Measurements from ENCODE around the gene DNAH11. TPM values are rescaled to one million over a fixed set of nuclear protein-coding genes. Genes with fewer than 3 reads are reported as not detected.
A peak's percentile ranks its signal among the peaks of the same experiment; 100 is the strongest.

Gene DNAH11
- total and polyA plus RNA-seq, 2 donors (not counting 1 experiment from before 2014, with no cell fraction given) = 0.33 to 0.34 TPM

DNA sequence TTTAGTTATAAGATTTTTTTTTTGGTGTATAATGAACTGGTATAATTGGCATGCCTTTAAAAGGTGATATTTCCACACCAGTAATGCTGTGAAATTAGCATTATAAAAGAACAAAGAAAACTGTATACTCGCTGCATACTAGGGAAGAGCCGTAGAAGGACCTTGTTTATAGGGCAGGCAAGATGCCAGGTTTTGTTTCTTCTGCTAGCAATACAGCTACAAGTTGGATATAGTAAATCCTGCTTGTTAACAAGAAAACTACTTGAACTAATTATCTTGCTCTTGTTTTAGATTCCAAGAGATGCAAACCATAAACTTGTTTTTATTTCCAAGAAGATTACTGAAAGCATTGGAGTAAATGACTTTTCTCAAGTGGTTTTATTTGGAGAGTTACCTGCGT, 1.9 kb downstream of the DNAH11 start:
- peaks cover 2% of the 10 kb centered on the region for H3K27me3 ChIP-seq (ENCODE audit: control insufficient read depth, insufficient read depth, low read length)
- TF ChIP-seq EZH2 (IDR thresholded peaks at IDR 0.05; ENCODE audit: low read length, missing control alignments) = no peak
- TF ChIP-seq, protein P1, sequence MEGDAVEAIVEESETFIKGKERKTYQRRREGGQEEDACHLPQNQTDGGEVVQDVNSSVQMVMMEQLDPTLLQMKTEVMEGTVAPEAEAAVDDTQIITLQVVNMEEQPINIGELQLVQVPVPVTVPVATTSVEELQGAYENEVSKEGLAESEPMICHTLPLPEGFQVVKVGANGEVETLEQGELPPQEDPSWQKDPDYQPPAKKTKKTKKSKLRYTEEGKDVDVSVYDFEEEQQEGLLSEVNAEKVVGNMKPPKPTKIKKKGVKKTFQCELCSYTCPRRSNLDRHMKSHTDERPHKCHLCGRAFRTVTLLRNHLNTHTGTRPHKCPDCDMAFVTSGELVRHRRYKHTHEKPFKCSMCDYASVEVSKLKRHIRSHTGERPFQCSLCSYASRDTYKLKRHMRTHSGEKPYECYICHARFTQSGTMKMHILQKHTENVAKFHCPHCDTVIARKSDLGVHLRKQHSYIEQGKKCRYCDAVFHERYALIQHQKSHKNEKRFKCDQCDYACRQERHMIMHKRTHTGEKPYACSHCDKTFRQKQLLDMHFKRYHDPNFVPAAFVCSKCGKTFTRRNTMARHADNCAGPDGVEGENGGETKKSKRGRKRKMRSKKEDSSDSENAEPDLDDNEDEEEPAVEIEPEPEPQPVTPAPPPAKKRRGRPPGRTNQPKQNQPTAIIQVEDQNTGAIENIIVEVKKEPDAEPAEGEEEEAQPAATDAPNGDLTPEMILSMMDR (conservative IDR thresholded peaks at IDR 0.05 in 1 of 2, IDR thresholded peaks at IDR 0.05 in 1 of 2; ENCODE audit: low read depth in 1 of 2, low read length in 2 of 2) = no peak
- no peaks in the 10 kb centered on the region for H4K20me1 ChIP-seq (ENCODE audit: control insufficient read depth, extremely low read depth, insufficient read depth, low read length)
- no peak overlapping the region for H3K27ac ChIP-seq (ENCODE audit: insufficient read depth, low read length)
- no peaks in the 10 kb centered on the region for H3K79me2 ChIP-seq (ENCODE audit: control insufficient read depth, insufficient read depth, low read length)
- H3K9ac ChIP-seq (ENCODE audit: insufficient read depth, low read length) = no peak overlapping the region
- no peak overlapping the region for H3K4me2 ChIP-seq (ENCODE audit: extremely low read depth, insufficient read depth, low read length)
- peaks cover 2% of the 10 kb centered on the region for H3K4me1 ChIP-seq (ENCODE audit: control insufficient read depth, extremely low read depth, insufficient read depth, low read length)
- H3K9me3 ChIP-seq (ENCODE audit: control insufficient read depth, insufficient read depth, low read depth, low read length) = no peaks in the 10 kb centered on the region
- H2AFZ ChIP-seq (ENCODE audit: low read length) = no peak overlapping the region
- H3K4me3 ChIP-seq (replicated peaks in 1 of 4; ENCODE audit: control extremely low read depth in 1 of 4, insufficient read depth in 1 of 4, low read depth in 3 of 4, low read length in 4 of 4) = no peak overlapping the region
- DNase-seq (ENCODE audit: low read depth in 2 of 2) = peak in 1 of 2 donors; percentile 34
- no peaks in the 10 kb centered on the region for H3K36me3 ChIP-seq (ENCODE audit: control insufficient read depth, insufficient read depth, low read length)

- H3K79me2 ChIP-seq (ENCODE audit: control insufficient read depth, insufficient read depth, low read length) = no peaks in the 10 kb centered on the region
- no peak overlapping the region for H2AFZ ChIP-seq (ENCODE audit: low read length)
- peaks cover 2% of the 10 kb centered on the region for H3K4me1 ChIP-seq (ENCODE audit: control insufficient read depth, extremely low read depth, insufficient read depth, low read length)
- no peaks in the 10 kb centered on the region for H4K20me1 ChIP-seq (ENCODE audit: control insufficient read depth, extremely low read depth, insufficient read depth, low read length)
- DNase-seq (ENCODE audit: low read depth in 2 of 2) = peak in 1 of 2 donors; percentile 35
- H3K36me3 ChIP-seq (ENCODE audit: control insufficient read depth, insufficient read depth, low read length) = no peaks in the 10 kb centered on the region
- no peak overlapping the region for H3K4me3 ChIP-seq (replicated peaks in 1 of 4; ENCODE audit: control extremely low read depth in 1 of 4, insufficient read depth in 1 of 4, low read depth in 3 of 4, low read length in 4 of 4)
- no peak overlapping the region for H3K9ac ChIP-seq (ENCODE audit: insufficient read depth, low read length)
- TF ChIP-seq, protein P1 (conservative IDR thresholded peaks at IDR 0.05 in 1 of 2, IDR thresholded peaks at IDR 0.05 in 1 of 2; ENCODE audit: low read depth in 1 of 2, low read length in 2 of 2) = no peak
- TF ChIP-seq EZH2 (IDR thresholded peaks at IDR 0.05; ENCODE audit: low read length, missing control alignments) = no peak
- no peak overlapping the region for H3K4me2 ChIP-seq (ENCODE audit: extremely low read depth, insufficient read depth, low read length)
- H3K27ac ChIP-seq (ENCODE audit: insufficient read depth, low read length) = no peak overlapping the region
- no peaks in the 10 kb centered on the region for H3K9me3 ChIP-seq (ENCODE audit: control insufficient read depth, insufficient read depth, low read depth, low read length)
- peaks cover 2% of the 10 kb centered on the region for H3K27me3 ChIP-seq (ENCODE audit: control insufficient read depth, insufficient read depth, low read length)
These were observed 4.7 kb downstream of the DNAH11 start for GRCh38 chr7:21547501-21547900.

- no peaks in the 10 kb centered on the region for H4K20me1 ChIP-seq (ENCODE audit: control insufficient read depth, extremely low read depth, insufficient read depth, low read length)
- no peak overlapping the region for H3K27ac ChIP-seq (ENCODE audit: insufficient read depth, low read length)
- TF ChIP-seq, protein P1 (conservative IDR thresholded peaks at IDR 0.05 in 1 of 2, IDR thresholded peaks at IDR 0.05 in 1 of 2; ENCODE audit: low read depth in 1 of 2, low read length in 2 of 2) = no peak
- no peak for TF ChIP-seq EZH2 (IDR thresholded peaks at IDR 0.05; ENCODE audit: low read length, missing control alignments)
- H3K4me3 ChIP-seq (replicated peaks in 1 of 4; ENCODE audit: control extremely low read depth in 1 of 4, insufficient read depth in 1 of 4, low read depth in 3 of 4, low read length in 4 of 4) = no peak overlapping the region
- H3K36me3 ChIP-seq (ENCODE audit: control insufficient read depth, insufficient read depth, low read length) = no peaks in the 10 kb centered on the region
- no peak for DNase-seq (ENCODE audit: low read depth in 2 of 2)
- H3K27me3 ChIP-seq (ENCODE audit: control insufficient read depth, insufficient read depth, low read length) = peaks cover 2% of the 10 kb centered on the region
- no peak overlapping the region for H3K4me2 ChIP-seq (ENCODE audit: extremely low read depth, insufficient read depth, low read length)
- H3K9me3 ChIP-seq (ENCODE audit: control insufficient read depth, insufficient read depth, low read depth, low read length) = no peaks in the 10 kb centered on the region
- peaks cover 2% of the 10 kb centered on the region for H3K4me1 ChIP-seq (ENCODE audit: control insufficient read depth, extremely low read depth, insufficient read depth, low read length)
- no peak overlapping the region for H2AFZ ChIP-seq (ENCODE audit: low read length)
- H3K9ac ChIP-seq (ENCODE audit: insufficient read depth, low read length) = no peak overlapping the region
- no peaks in the 10 kb centered on the region for H3K79me2 ChIP-seq (ENCODE audit: control insufficient read depth, insufficient read depth, low read length)
These were observed 5.7 kb downstream of the DNAH11 start for GRCh38 chr7:21548491-21548890.

Data from fibroblast of lung (primary cell).